AML-193 (cell line): ENCODE data around the gene CORIN.

Experiments used
- DNase-seq, 2 experiments: peaks; one replicate each; lab custom pipeline; 2025; lab: John Stamatoyannopoulos, UW

Gene CORIN

DNA sequence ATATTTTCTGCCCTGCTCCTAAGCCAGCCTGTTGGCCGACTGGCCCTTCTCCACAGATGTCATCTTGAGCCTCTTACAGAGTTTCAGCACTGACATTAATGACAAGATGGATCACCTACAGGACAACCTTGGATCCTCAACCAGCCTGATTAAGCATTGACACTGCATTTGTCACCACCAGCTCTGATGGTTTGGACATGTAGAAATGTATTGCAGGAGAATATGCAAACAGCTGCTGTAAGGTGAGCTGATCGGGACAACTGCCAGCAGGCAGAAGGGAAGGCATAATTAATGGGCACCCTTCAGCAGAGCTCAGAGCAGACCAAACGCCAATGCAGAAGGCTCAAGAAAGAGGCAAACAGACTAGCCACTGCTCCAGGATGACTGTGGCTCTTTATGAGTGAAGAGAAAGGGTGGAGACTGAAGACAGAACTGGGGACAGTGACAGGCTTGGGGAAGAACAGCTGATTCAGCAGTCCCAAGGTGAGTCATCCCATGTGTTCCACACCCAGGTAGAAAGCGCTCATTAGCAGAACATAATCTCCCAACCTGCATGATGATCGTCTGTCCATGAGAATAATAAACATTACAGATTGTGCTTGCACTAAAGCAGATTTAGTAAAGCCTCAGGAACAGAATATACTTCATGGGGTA lies 6.7 kb downstream of the CORIN start:
- no peak for DNase-seq

GRCh38 chr4:47830265-47831025 lies 7.4 kb downstream of the CORIN start:
- no peak for DNase-seq

DNA sequence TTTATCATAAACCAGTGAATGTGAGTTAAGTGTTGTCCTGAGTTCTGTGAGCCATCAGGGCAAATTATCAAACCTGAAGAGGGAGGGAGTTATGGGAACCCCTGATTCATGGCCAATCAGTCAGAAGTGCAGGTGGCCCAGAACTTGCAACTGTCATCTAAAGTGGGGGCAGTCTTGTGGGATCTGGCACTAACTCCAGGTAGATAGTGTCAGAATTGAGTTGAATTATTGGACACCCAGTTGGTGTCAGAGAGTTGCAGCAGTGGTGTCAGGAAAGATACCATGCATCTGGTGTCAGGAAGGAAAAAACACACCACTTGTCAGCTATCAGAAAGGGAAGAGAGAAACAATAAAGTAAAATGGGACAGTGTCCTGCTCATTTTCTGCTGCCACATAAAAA lies 8.4 kb downstream of the CORIN start:
- no peak for DNase-seq

DNA sequence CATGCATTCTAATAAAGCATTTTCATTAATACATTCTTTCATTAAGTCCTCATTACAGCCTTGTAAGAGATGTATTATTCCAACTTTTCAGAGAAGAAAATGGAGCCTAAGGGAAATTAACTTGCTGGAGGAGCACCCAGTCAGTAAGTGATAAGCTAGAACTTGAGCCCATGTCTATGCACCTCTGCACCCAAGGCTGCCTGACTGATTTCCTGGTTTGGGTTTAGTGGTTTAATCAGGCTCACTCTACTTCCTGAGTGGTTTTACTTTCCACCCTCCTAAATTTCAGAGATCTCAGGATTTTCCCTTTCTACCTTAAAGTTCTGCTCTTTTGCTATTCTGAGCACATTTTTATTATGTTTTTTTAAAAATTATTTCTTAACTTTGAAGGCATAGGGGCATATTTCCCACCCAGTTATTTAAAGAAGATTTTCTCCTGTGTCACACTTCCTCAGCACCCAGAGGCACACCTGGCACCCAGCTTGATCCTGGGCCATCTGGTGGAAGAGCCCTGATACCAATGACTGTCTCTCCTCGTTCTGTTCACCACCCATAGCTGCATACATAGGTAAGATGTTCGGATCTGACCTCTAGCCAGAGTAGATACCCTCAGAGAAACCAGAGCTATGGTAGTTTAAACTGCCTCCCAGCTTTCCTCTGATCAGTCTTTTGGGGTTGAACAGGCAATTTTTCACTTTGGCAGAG lies 10.4 kb downstream of the CORIN start:
- peak; percentile 12 to 23 for DNase-seq

- no peak for DNase-seq
These were observed 13.0 kb downstream of the CORIN start for GRCh38 chr4:47824840-47825239.

GRCh38 chr4:47819178-47819577 lies 18.7 kb downstream of the CORIN start:
- DNase-seq: peak; percentile 18 to 36

GRCh38 chr4:47817275-47817674 lies 20.6 kb downstream of the CORIN start:
- DNase-seq: no peak

DNA sequence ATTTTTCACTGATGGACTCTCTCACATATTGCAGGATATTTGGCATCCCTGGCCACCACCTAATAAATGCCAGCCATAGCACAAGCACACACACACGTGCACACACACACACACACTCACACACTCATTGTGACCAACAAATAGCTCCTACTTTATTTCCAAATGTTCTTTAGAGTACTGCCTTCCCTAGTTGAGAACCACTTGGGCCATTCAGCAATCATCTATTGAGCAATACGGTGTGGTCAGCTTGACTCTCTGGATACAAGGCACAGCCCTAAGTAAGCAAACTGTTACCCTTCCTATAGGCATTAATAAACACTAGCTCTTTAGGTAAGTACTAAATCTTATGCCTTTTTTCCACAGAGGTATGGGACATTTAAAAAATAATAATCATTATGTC lies 21.1 kb downstream of the CORIN start:
- DNase-seq: peak; percentile 33 to 50

GRCh38 chr4:47814618-47815295 lies 23.1 kb downstream of the CORIN start:
- DNase-seq: no peak

- DNase-seq: no peak
These were observed 28.1 kb downstream of the CORIN start for GRCh38 chr4:47809654-47810203.

DNA sequence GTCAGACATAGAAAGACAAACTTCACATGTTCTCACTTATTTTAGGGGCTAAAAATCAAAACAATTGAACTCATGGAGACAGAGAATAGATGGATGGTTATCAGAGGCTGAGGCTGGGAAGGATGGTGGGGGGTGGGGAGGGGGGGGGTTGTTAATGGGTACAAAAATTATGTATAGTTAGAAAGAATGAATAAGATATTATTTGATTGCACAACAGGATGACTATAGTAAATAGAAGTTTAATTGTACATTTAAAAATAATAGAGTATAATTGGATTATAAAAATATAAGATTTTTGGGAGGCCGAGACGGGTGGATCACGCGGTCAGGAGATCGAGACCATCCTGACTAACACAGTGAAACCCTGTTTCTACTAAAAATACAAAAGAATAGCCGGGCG lies 33.3 kb downstream of the CORIN start:
- DNase-seq: no peak

- no peak for DNase-seq
These were observed 36.3 kb downstream of the CORIN start for GRCh38 chr4:47801481-47802002.

DNA sequence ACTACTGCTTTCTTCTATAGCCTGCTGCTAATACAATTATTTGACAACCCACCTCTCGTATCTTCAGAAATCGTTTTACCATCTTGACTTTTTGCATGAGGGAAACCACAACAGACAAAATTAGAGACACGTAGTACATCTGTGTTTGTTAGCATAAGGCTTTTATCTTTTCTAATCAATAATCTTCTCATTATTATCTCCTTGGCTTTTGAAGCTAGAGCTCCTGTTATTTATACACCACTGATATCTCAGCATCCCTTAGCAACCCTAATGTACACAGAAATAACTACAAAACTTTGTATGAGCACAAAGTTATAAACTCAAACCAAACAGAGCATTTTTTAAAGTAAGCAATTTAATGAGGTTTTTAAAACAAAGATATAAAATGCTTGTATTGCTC lies 39.7 kb downstream of the CORIN start:
- no peak for DNase-seq

GRCh38 chr4:47791965-47792364 lies 45.9 kb downstream of the CORIN start:
- no peak for DNase-seq

GRCh38 chr4:47790105-47790504 lies 47.8 kb downstream of the CORIN start:
- no peak for DNase-seq

DNA sequence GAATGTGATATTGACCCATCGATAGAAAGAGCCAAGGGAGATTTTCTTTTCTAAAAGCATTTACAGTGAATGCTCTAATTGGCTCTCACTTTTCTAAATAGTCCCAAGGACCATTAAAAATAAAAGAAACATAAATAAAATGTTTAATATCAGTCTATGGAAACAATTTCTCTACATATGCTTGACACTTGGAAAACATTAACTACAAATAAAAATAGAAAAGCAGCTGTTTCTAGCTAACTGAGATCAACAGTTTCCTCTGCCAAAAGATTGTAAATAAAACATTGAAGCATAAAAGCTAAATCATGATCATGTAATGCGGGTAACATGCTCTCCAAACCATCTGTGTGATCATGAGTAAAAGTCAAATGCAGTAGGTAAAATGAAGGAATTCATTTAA lies 49.7 kb downstream of the CORIN start:
- no peak for DNase-seq

DNA sequence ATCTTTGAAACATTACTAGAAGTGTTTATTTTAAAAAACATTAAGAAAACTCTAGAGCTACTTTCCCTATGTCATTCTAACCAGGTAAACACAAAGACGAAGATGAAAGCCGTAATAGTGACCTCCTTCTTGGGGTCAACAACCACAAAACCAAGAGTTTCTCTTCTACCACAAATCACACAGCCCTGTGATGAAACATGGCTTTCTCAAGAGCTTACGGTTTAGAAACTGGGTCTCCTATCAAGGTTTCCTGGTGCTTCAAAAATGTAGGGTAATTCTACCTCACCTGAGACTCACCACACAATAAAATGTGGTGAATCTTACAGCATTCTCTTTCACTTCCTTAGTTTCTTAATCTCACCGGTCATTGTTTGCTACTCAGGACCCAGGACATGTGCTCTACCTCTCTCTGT lies 50.9 kb downstream of the CORIN start:
- no peak for DNase-seq

DNA sequence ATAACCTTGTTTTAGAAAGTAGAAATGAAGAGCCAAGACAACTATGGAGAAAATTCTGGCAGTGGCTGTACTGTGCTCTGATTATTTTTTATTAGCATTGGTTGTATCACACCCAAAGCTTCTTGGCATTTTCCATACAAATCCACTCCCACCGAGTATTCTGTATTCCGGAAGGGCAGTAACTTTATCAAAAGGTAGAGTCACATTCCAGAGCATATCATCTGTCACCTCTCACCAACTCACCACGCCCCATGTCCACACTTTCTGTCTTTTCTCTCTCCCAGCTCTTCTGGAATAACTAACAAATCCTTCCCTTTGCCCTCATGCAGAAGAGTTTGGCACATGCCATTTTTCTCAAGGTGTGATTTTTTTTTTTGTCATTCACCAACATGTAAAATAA lies 52.7 kb downstream of the CORIN start:
- DNase-seq: no peak

DNA sequence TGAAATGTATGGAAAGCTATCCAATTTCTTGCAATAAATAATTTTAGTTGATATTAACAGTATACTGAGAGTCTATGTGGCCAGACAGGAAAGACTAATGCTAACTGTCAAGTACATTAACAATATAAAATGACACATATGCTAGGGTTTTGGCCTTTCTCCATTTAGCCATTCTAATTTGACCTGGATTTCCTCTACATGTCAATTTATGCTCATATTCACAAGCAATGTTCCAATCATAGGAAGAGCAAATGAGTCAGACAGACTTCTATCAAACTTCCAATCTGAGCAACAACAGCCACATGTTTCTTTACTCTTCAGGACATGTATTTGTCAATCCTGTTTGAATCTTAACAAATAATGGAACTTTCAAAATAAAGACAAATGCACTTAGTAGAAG lies 53.6 kb downstream of the CORIN start:
- no peak for DNase-seq

DNA sequence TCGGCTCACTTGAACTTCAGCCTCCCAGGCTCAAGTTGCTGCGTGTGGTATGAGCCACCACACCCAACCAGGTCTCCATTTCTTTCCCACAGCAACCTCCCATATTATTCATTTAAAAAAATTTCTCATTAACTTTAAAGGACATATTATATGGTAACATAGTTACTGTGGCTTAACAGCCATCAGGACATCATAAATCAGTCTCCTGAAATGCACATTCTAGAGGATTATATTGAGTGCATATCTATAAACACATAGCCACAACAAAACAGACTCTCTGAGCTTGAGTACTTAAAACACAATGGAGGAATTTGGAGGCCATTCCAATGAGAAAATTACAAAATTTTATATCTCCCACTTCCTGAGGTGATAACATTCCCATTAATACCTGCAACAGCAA lies 61.5 kb downstream of the CORIN start:
- DNase-seq: no peak

DNA sequence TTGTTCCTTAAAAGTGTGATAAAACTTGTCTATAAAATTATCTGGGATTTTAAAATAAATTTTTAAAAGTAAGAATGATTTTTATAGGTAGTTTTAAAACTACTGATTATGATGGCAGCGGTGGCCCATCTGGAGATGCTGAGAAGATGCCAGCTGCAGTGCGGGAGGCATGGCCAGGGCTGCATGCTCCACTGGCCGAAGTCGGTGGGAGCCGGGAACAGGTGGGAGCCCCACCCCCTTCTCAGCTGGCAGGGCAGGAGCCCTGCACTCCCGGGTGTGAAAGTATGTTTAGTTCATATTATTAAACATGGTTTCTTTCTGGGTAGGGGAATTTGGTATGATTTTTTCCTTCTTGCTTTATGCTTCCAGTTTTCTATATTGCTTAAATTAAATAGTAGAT lies 63.8 kb downstream of the CORIN start:
- no peak for DNase-seq

DNA sequence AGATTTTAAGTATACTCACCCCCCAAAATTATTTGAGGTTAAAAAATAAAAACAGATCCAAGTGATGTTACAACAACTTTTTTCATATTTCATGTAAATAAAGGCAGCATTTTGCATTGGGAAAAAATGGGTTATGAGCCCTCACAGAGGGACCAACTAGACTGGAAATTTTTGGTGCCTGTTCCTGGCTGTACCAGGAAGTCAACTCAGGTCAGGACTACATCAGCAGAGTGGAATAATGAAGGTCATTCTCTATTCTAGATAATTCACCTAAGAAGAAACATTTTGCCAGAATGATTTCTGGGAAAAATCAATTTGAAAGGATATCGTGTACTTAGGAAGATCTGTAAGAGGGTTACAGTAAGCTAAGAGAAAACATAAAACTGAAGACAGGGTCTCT lies 66.8 kb downstream of the CORIN start:
- no peak for DNase-seq
